Measurements from ENCODE around the gene RAP1GAP2.

DNA sequence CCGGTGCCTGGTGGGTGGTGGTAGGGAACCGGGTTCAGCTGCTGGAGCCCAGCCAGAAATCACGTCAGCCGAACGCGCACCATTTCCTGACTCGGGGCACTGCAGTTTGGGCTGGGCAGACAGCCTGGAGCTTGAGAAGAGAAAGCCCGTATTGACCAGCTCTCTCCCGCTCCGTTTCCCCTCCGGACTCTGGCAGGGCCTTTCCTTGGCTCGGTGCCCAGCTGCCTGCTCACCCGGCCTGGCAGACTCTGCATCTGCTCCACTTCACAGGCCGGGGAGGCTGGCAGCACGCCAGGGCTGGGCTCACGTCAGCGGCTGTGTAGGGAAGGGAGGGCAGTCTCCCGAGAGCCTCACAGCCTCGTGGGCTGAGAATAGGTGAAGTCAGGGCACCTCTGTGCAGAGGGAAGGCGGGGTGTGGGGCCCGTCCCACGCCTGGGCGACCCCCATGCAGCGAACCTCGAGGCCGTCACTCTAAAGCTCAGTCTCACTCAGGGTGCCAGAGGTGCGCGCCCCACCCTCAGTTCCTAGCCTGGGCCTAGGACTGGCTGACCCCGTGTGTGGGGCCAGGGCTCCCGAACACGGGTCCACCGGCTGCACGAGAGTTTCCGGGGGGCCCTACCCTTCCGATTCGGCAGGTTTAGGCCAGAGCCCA, 208.0 kb downstream of the RAP1GAP2 start:
- no peak for TF ChIP-seq FOXK2 (IDR thresholded peaks at IDR 0.05)
- TF ChIP-seq L3MBTL2 (conservative IDR thresholded peaks at IDR 0.05), result no peak
- no peak for TF ChIP-seq FOXA1 (IDR thresholded peaks at IDR 0.05)
- no peak for TF ChIP-seq BHLHE40 (IDR thresholded peaks at IDR 0.05; ENCODE audit: borderline replicate concordance)
- TF ChIP-seq TARDBP (IDR thresholded peaks at IDR 0.05), result no peak
- TF ChIP-seq LEF1 (IDR thresholded peaks at IDR 0.05; ENCODE audit: borderline replicate concordance), result no peak

Data from HEK293T (cell line).